HL-60/S4 (cell line): ENCODE data around the gene ATOSB.

Experiments
- in situ Hi-C: fragments of 300-500 bp; cut with MboI; formaldehyde crosslinking; loops from 2 replicates; pipeline ENCODE4 v1.14.3; 2022; ENCODE audit warnings: low sequenced_read_pairs

Gene ATOSB

DNA sequence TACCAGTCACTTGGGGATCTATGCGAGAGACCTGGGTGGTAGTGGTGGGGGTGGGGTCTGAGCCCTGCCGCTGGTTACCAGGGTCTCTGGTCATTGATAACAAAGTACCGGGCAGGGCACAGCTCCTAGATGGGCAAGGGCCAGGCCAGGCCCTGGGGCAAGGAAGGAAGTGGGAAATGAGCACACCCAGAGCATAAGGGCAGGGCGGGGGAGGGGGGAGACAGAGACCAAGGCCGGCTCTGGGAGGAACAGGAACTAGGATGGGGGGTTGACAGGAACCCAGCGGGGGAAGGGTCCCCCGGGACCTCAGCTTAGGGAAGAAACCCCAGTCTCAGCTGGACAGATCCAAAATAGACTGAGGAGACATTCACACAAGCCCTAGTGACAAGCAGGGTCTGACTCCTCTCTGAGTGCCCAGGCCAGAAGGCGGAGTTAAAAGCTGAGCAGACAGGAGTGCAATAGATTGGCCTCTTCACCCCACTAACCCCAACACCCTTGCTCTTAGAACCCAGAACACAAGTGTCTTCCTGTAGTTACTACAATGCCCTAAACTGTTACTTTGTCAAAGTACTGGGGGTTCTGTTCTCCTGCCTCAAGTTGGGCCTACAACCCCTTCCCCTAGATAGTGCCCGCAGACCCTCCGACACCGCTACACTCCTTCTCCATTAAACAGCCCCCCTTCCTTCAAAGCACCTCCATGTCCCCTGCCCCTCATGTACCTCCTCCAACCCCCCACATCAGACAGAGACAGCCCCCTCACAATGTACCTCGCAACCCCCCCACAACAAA lies 628 bp downstream of the ATOSB start:
- in situ Hi-C loops, result no loop called here

DNA sequence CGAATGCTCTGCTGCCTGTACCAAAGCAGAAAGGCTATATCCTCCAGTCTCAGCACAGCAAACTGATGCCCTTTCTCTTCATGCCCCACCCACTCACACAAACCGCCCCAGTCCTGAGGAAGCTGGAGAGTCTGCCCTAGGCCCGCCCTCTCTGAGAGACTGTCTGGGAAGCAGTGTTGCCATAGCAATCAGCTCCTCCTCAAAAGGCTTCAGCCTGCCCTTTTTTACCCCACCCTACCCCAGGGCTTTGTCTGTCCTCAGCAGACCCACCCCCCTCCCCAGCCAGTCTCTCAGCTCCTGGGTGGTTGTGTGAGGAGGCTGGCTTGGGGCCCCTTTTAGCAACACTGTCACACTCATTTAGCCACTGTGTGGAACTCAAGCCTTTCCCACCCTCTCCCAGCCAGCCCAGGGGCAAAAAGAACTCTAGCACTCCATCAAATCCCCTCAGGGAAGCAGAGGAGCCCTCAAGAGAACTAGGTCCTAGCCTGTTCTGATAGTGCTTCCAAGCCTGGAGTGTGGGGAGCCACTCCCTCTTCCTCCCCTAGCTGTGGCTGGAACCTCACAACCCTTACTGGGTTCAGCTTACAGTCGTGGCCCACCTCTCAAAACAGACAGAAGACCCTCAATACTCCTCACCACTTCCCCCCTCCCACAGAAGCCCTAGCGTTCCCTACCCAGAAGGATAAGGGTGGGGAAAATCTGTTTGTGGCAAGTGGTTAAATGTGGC lies 1.4 kb downstream of the ATOSB start:
- in situ Hi-C loops, result no loop called here

DNA sequence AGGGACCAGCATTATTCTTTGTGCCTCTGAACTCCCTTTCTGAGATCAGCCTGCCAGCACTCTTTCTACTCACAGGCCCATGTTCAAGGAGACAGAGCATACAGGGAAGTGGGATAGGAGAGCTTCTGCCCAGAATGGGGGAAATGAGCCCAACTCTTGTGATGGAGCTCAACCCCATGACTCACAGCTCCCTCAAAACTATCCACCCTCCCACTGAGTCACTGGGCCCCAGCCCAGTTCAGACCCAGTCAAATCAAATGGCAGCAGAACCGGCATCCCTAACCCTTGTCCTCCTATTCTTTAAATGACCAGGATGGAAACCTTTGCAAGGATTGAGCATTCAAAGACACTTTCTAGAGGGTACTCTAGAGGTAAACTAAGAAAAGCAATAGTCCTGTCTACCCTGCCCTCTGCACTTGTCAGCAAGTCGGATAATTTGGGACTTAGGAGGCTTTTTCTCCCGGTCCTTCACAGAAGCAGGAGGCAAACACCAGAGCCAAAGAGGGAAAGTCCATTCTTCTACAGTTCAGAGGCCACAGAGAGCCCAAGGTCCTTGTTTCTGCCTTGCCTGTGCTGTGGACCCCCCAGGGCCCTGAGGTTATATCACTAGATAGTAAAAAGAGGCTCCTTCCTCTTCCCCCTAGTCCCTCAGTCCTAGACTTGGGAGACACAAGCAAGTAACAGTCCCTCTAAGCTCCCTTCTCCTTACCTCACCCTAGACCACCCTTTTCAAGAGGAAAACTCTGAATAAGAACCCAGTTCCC lies 3.2 kb downstream of the ATOSB start:
- in situ Hi-C loops, result no loop called here

DNA sequence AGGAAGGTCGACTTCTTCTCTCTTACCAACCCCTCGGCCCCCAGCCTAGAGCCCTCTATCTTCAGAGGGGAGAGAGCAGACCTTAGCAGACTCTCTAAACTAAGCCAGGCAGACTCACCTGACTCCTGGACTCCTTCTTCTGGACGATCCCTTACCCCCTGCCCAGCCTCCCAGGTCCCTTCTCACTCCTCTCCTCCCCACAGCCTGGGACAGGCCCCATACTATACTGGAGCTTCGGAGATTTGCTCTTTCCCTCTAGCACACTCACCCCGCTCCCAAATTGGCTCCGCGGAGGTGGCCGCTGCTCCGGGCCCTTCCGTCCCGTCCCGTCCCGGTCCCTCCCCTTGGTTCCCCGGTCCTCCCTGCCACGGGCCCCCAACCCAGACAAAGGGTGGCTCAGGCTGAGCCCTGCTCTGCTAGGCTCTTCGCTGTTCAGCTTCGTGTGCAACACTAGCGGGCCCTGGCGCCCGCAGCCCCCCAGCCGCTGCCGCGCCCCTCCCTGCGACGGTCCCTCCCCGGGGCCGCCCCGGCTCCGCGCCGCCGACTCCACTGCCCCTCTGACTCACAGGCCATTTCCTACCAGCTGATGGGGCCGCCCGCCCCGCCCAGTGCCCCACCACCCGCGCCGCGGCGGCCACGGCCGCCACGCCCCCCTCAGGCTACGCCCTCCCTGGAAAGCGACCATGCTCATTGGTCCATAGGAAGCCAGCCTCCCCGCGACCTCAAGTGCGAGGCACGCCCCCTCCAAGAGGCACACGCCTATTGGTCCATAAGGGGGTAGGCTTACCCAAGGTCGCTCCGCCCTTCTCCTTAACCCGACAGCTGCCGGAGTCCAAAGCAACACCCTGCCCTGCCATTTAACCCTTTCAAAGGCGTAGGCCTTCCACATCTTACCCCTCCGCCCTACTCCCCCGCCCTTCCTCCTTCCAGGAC lies 4.4 kb downstream of the ATOSB start:
- in situ Hi-C loops, result no loop called here

DNA sequence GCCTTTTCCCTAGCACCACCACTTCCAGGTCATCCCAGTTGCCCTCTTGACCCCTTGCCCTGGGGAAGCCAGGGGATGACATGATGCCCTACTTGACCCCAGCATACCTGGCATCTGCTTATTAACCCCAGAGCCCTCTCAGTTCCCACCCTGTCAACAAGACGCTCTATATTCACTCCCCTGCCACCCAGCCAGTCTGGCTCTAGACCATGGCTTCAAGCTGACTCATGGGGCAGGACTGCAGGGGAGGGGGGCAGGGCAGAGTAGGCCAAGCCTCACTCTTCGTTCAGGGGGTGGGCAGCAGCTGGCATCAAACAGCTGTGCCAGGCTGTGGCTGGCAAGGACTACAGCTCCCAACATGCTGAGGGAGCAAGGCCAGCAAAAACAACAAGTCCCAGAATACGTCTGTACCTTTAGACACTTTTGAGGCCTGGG lies 5.3 kb downstream of the ATOSB start:
- in situ Hi-C loops, result no loop called here

DNA sequence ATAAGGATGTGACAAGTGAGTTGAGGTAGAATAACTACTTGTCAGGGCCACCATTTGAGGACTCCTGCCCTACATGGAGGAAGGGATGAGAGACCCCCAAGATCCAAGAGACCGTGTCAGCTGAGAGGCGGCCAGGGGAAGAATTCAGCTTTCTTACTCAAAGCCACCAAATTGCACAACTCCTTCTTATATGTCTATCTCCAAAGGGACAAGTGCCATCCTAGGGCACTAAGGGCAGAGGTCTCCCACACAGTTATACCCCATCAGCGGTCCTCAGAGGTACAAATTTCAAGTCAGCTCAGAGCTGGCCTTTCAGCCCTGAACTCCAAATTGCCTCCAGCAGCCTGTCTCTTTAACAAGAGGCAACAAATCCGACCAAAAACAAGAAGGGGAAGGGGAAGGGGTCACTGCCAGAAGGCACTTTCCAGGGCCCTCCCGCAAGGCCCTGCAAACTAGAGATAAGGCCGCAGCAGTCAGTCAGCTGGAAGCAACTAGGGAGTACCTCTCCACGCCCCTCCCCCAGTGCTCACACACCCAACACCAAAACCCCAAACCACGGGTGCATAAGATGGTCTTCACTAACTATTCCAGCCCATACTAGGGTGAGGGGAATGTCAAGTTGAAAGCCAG lies 6.6 kb downstream of the ATOSB start:
- in situ Hi-C loops, result no loop called here

DNA sequence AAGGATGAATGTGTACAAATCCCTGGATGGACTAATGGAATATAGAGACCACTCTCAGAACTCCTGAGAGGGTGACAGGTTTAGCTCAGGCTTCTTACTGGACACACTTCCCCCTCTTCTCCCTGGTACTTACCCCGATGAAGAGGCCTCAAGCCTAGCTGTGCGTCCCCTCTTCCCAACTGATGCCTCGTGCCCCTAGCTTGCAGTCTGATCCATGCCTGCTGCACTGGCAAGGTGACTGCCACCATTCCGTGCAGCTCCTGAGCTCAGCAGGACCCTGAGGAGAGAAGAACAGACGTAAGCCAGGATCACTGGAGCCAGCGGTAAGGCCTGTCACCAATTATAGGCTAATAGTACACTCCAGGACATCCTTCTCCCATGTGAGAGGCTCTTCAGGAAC lies 7.2 kb downstream of the ATOSB start:
- in situ Hi-C loops, result no loop called here

DNA sequence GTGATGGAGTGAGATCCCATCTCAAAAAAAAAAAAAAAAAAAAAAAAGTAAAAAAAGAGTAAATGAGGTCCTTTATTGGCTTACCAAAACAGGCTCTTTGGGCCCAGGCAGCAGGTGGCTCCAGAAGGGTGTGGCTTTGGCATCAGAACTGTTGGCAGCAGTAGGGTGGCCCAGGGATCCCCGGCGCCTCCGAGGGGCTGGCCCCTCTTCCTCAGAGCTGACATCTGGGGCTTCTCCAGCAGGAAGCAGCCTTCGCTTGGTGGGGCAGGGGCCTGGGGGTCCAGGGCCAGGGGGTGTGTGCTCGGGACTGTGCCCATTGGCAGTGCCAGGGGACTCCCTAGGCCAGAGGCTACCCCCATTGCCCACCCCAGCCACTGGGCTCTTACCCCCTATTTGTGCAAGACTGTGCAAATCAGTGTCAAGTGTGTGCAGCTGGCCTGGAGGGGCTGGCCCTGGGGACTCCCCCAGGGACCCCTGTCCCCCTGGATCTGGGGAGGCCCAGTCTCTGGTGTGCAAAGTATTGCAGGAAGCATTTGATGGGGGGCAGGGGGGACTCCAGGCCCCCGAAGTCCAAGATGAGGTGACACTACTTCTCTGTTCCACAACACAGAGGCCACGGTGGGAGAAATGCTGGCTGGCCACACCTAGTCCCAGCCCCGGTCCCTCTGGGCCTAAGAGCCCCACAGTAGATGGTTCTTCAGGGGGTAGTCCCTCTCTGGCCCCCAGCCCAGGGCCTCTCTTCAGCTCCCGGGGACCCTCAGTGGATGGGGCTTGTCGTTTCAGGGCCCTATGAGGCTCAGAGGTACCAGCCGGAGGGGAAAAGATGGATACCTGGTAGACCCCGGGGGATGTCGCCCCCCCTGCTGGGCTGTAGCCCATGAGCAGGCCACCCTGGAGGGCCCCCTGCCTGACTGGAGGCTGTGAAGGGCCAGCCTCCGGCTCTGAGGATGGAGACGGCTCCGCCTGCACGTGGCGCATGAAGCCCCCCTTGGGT lies 8.1 kb downstream of the ATOSB start:
- in situ Hi-C loops, result no loop called here

DNA sequence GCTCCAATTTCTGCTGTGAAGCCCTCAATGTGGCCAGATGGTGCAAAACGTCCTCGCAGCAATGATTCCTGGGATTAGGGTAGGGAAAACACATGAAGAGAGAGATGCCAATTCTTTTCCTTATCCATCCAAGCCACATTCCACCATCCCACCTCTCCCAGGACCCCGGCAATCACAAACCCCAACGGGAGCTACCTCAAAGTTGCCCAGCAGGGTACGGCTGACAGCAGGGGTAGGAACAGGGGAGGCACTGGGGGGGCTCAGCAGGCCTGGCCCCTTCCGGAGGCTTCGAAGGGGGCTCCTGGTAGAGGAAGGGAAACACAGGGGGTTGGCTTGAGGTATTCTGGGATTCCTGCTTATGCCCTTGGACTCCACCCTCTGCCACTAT lies 9.3 kb downstream of the ATOSB start:
- in situ Hi-C loops, result no loop called here

DNA sequence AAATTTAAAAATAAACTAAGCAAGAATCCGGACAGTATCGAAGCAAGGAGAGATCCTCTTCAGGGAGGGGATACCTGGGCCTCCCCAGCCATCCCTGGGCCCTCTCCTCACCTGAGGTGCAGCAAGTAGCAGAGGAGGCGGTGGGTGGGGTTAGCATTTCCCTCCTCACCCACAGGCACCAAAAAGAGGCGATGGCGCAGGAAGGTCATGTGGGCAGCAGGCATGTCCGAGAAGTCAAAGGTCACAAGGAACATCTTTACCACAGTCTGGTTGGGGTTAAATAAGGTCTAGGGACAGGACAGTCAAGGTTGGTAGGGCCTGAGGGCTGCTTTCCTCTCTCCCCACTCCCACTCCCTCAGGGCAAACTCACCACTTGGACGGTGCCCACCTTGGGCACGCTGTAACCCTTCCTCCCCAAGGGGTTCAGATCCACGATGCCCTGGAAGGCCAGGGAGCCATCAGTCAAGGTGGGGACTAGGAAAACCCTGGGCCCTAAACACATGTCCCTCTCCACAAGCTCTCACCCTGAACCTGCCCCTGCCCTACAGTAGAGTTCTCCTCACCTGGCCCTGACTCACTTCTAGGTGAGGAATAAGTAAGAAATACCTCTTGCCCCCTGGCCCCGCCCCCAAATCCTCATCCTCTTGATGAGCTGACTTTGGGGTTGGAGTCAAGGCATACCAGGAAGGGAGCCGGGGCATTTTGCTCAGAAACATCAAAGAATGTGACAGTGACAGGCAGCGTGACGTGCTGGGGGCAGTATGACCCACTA lies 9.9 kb downstream of the ATOSB start:
- in situ Hi-C loops, result no loop called here

DNA sequence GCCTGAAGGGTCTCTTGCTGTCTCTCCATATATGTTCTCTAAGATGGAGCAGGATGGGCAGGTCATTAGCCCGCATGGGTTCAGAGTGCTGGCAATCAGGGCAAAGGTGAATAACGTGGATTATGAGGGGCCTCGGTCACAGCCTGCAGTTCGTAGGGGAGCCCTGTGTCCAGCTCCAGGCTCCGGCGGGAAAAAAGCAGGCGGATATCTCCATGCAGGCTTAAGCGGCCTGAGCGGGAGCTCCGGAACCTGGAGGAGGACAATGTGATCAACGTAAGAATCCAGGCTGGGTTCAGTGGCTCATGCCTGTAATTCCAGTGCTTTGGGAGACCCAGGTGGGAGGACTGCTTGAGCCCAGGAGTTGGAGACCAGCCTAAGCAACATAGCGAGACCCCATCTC lies 10.5 kb downstream of the ATOSB start:
- in situ Hi-C loops, result no loop called here

DNA sequence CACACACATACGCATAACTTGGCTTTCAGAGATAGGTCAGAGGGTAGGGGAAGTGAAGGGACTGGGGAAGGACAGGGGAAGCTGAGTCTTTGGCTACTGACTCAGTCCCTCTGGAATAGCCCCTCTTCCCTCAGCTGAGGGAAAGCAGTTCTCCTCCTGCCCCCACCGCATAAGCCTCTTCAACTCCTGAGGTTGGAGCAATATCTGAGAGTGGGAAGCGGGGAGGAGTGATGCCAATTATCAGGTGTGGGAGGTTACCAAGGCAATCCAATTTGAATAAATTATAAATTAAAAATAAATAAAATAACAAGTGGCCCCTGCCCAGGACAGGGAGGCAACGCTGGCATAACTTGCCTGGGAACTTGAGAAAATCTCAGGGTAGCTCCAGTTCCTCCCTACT lies 11.1 kb downstream of the ATOSB start:
- in situ Hi-C loops, result no loop called here

DNA sequence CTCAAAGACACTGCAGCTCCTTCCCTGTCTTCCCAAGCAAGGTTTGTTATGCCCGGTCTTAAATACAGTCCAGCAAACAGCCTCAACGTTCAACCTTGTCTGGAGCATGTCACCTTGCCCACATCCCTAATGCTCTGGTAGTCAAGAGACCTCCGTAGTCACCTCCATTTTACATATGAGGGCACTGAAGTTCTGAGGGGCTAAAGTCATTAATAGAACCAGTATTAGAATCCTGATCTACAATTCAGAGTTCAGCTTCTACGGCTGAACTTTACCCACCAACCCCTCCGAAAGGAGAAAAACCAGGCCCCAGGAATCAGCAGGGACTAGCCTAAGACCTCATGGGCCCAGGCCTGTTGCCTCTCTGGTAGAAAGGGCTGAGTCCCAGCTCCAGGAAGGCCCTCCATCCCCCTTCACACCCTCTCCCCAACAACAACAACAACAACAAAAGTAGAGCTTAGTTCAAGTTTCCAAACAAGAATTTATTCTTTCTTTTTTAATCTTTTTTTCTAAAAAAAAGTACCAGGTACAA lies 11.9 kb downstream of the ATOSB start:
- in situ Hi-C loops, result no loop called here

DNA sequence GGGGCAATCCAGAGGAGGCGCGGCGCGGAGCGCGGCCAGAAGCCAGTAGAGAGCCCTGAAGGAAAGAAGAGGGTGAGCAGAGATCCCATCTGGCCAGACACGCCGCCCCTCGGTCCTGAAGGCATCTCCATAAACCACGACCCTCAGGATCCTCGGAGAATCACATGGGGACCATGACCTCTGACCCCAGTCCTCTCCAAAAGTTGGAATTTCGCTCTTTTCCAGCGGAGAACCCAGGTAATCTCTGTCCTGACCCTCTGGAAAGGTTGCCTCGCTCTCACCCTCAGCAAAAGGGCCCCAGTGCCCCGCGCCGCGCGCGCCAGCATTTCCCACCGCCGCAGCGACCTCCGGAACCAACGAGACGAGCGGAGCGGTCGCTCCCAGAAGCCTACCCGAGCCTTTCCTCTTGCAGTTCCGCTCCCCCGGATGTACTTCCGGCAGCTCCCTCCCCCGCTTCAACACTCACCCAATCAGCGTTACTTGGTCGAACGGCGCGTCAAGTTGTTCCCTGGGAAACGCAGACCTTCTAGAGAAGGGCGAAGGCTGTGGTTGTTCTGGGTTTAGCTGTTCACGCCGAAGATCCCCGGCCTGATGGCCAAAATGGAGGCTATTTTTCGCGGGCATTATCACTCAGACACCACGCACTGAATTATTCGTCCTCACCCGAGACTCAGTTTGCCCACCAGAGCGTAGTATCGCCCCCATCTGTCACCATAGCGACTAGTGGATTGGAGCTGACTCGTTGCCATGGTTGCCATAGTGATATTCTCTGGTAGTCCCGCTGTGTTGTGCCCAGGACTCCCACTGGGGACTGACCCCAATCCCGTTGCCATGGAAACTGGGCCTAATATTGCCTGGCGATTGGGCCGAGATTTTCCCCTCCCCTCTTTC lies 12.6 kb downstream of the ATOSB start, which contains the start of gene STOML2:
Gene STOML2, minus strand, starts transcription at position 363 of the 891 bp plus-strand sequence. Its CDS starts 37 bp downstream, at position 326.
- in situ Hi-C loops, result no loop called here

DNA sequence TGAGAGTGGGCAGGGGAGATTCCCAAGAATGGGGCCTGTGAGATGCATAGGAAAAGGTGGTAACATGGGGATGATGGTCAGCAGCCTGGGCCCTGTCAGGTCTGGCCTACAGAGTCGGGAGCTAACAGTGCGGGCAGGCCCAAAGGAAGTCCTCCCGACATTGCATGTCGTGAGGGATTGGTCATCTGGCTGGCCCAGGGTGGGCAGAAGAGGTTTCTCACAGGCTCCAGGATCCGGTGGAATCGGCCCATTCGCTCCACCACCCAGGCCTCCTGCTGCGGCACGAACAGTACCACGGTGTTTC lies 13.2 kb downstream of the ATOSB start:
- in situ Hi-C loops, result no loop called here

DNA sequence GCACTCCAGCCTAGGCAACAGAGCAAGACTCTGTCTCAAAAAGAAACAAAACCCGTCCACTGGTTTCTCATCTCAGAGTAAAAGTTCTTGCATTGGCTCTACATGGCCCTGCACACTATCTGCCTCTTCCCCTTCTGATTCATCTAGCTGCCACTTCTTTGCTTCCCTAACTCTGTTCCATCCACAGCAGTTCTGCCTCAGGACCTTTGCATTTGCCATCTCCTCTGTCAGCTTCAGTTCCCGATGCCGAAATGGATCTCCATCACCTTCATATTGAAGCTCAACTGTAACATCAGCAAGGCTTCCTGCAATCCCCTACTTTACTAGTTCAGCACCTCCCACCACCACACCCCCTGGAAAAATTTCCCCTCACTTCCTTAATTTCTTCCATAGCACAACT lies 18.1 kb downstream of the ATOSB start:
- in situ Hi-C loops, result no loop called here
